Measurements from ENCODE around the gene ZDHHC6.
"Not testable (repeated sequence)": the region's sequence is repeated elsewhere in the genome, so short reads cannot be mapped to it uniquely, and the experiment has no call there.

Gene ZDHHC6

DNA sequence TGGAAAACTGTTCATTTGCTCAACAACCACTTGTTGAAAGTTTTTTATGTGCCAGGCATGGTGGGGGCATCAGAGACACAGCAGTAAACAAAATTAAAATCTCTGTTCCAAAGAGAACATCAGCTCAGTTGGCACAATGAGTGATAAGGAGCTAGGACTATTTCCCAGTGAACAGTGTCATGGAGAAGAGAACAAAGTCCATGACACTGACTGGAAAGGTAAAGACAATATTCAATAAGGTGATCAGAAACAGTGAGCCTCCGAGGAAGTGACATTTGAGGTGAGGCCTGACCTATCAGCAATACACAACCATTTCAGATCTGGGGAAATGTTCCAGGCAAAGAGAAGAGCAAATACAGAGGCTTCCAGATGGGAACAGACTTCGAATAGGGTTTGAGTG lies 58.2 kb downstream of the ZDHHC6 start:
- DNase-seq: no peak

- DNase-seq: not testable (repeated sequence)
Measured at GRCh38 chr10:112388056-112388455, 58.7 kb downstream of the ZDHHC6 start.

GRCh38 chr10:112385201-112385600 lies 61.5 kb downstream of the ZDHHC6 start:
- no peak for DNase-seq

GRCh38 chr10:112384141-112384540 lies 62.6 kb downstream of the ZDHHC6 start:
- no peak for DNase-seq

DNA sequence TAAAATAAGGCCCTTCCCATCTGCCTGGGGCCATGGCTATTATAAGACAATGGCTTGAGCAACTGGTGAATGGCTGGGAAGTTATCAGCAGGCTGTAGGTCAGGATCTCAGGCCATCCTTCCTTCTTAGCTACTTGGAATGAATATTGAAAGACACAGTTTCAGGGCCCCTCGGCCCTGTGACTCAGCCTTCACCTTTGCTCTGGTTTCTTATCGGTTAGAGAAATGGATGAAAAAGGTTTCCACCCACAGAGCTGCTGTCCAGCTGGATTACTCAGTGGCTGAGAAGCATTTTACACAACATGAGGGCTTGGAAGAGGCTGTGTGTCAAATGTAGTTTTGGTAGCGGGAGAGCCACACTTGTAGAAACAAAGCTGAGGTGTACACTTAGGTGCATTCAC lies 63.4 kb downstream of the ZDHHC6 start:
- peak; percentile 64 for DNase-seq

- no peak for DNase-seq
Measured at GRCh38 chr10:112382515-112383235, 64.0 kb downstream of the ZDHHC6 start.

Data from HCEC 1CT (cell line).